Hepatocyte (in vitro differentiated cells): Measurements from ENCODE around the gene GTF2E1. TPM values are rescaled to one million over a fixed set of nuclear protein-coding genes. Genes with fewer than 3 reads are reported as not detected.

ENCODE experiments used
- DNase-seq: peaks from one replicate; pipeline ENCODE4 v3.0.0-alpha.2; 2016; ENCODE audit warnings: low spot score
- H2AFZ ChIP-seq: fragments of 200-600 bp; sonication (generic); 2 replicates; pipeline ENCODE4 v1.6.0; 2016; ENCODE audit warnings: antibody characterized with exemption, mild to moderate bottlenecking
- H3K27ac ChIP-seq: fragments of 200-600 bp; sonication (generic); 2 replicates; pipeline ENCODE4 v1.5.1; 2016; ENCODE audit warnings: mild to moderate bottlenecking
- H3K27me3 ChIP-seq: fragments of 200-600 bp; sonication (generic); 2 replicates; pipeline ENCODE4 v1.6.1; 2016
- H3K36me3 ChIP-seq: fragments of 200-600 bp; sonication (generic); replicated peaks from 2 replicates; pipeline ENCODE4 v1.5.1; 2016; ENCODE audit warnings: low read depth; ENCODE audit not compliant: insufficient read depth
- H3K4me1 ChIP-seq: fragments of 200-600 bp; sonication (generic); 2 replicates; pipeline ENCODE4 v1.5.1; 2016; ENCODE audit warnings: mild to moderate bottlenecking, moderate library complexity; ENCODE audit not compliant: insufficient read depth
- H3K4me2 ChIP-seq: fragments of 200-600 bp; sonication (generic); 2 replicates; pipeline ENCODE4 v1.6.0; 2016
- H3K4me3 ChIP-seq: fragments of 200-600 bp; sonication (generic); 2 replicates; pipeline ENCODE4 v1.5.1; 2016; ENCODE audit warnings: mild to moderate bottlenecking
- H3K79me2 ChIP-seq: fragments of 200-600 bp; sonication (generic); 2 replicates; pipeline ENCODE4 v1.6.0; 2017; ENCODE audit warnings: mild to moderate bottlenecking
- H3K9me2 ChIP-seq: fragments of 200-600 bp; sonication (generic); replicated peaks from 2 replicates; pipeline ENCODE4 v1.6.0; 2017; ENCODE audit warnings: mild to moderate bottlenecking; ENCODE audit not compliant: insufficient read depth
- H3K9me3 ChIP-seq: fragments of 200-600 bp; sonication (generic); 2 replicates; pipeline ENCODE4 v1.5.1; 2016; ENCODE audit warnings: low read depth, mild to moderate bottlenecking
- H4K20me1 ChIP-seq: fragments of 200-600 bp; sonication (generic); 2 replicates; pipeline ENCODE4 v1.6.0; 2016; ENCODE audit warnings: mild to moderate bottlenecking; ENCODE audit not compliant: insufficient read depth, poor library complexity, severe bottlenecking
- CTCF ChIP-seq: fragments of 200-600 bp; sonication (generic); IDR thresholded peaks from 2 replicates; pipeline ENCODE4 v1.5.1; 2016; ENCODE audit warnings: antibody characterized with exemption, mild to moderate bottlenecking; ENCODE audit not compliant: poor library complexity
- EZH2 ChIP-seq: fragments of 200-600 bp; sonication (generic); IDR thresholded peaks from 2 replicates; pipeline ENCODE4 v1.6.1; 2016; ENCODE audit warnings: antibody characterized with exemption, mild to moderate bottlenecking, borderline replicate concordance
- EZH2phosphoT487 ChIP-seq: fragments of 200-600 bp; sonication (generic); IDR thresholded peaks from one replicate; pipeline ENCODE4 v1.6.1; 2018; ENCODE audit warnings: antibody characterized with exemption, mild to moderate bottlenecking, low read depth, moderate library complexity; ENCODE audit not compliant: unreplicated experiment, severe bottlenecking
- WGBS: methylation state at CpG from one replicate; pipeline ENCODE4 v1.1.6; 2016; ENCODE audit warnings: low lambda C conversion rate; ENCODE audit errors: missing lambda C conversion rate; 5-methylcytosine and 5-hydroxymethylcytosine counted together
- polyA plus RNA-seq: library from polyadenylated mRNA; unstranded; fragments of >200 nt; fragmentation: Nextera tagmentation; extraction: Ambion mirVana; gene quantifications from 2 replicates; pipeline ENCODE4 v1.2.1, GENCODE V29; 2016
- total RNA-seq: library from RNA; depleted of rRNA; stranded (reverse); fragments of >200 nt; gene quantifications from 2 replicates; pipeline ENCODE4 v1.2.3, GENCODE V29; 2014

Gene GTF2E1
- total and polyA plus RNA-seq, 2 experiments from 2014 or later = 7.5 to 9.2 TPM

- Histone ChIP-seq H3K9me3 (no peaks in the 10 kb centered on the region), H4K20me1 (no peaks in the 10 kb centered on the region), H3K36me3 (no peaks in the 10 kb centered on the region), H3K27ac (no peak overlapping the region), H3K4me2 (no peak overlapping the region), H3K9me2 (no peaks in the 10 kb centered on the region), H3K79me2 (peaks cover 37% of the 10 kb centered on the region), H3K4me3 (no peak overlapping the region), H3K27me3 (no peaks in the 10 kb centered on the region), H3K4me1 (peaks cover 19% of the 10 kb centered on the region), H2AFZ (no peak overlapping the region)
- 93% methylated on average over 2 of the region's 2 CpGs for WGBS
- no peak for DNase-seq
- no peak for TF ChIP-seq CTCF
- TF ChIP-seq EZH2phosphoT487 = no peak
- no peak for TF ChIP-seq EZH2
Measured at GRCh38 chr3:120769436-120769835, 26.9 kb downstream of the GTF2E1 start.

- TF ChIP-seq EZH2 = no peak
- no peak for TF ChIP-seq EZH2phosphoT487
- no peak for TF ChIP-seq CTCF
- Histone ChIP-seq H3K4me2 (no peak overlapping the region), H3K4me3 (no peak overlapping the region), H4K20me1 (no peaks in the 10 kb centered on the region), H3K36me3 (no peaks in the 10 kb centered on the region), H3K79me2 (peaks cover 29% of the 10 kb centered on the region), H3K4me1 (peaks cover 16% of the 10 kb centered on the region), H3K9me3 (no peaks in the 10 kb centered on the region), H2AFZ (no peak overlapping the region), H3K27ac (no peak overlapping the region), H3K9me2 (no peaks in the 10 kb centered on the region), H3K27me3 (no peaks in the 10 kb centered on the region)
- DNase-seq = no peak
- 94% methylated on average over 4 of the region's 4 CpGs for WGBS
Measured at GRCh38 chr3:120770891-120771290, 28.3 kb downstream of the GTF2E1 start.

- Histone ChIP-seq H3K27me3 (no peaks in the 10 kb centered on the region), H2AFZ (no peak overlapping the region), H3K79me2 (peaks cover 25% of the 10 kb centered on the region), H3K4me2 (no peak overlapping the region), H4K20me1 (no peaks in the 10 kb centered on the region), H3K27ac (no peak overlapping the region), H3K4me3 (no peak overlapping the region), H3K9me3 (no peaks in the 10 kb centered on the region), H3K36me3 (peaks cover 3% of the 10 kb centered on the region), H3K9me2 (no peaks in the 10 kb centered on the region), H3K4me1 (peaks cover 6% of the 10 kb centered on the region)
- 72% methylated on average over 2 of the region's 2 CpGs for WGBS
- DNase-seq = no peak
- no peak for TF ChIP-seq EZH2phosphoT487
- no peak for TF ChIP-seq CTCF
- no peak for TF ChIP-seq EZH2
Measured at GRCh38 chr3:120772081-120772480, 29.5 kb downstream of the GTF2E1 start.

GRCh38 chr3:120773932-120774331, 31.4 kb downstream of the GTF2E1 start:
- no peaks in the 10 kb centered on the region for H3K9me2 ChIP-seq
- TF ChIP-seq EZH2phosphoT487 (no peak), EZH2 (no peak), CTCF (no peak)
- peaks cover 3% of the 10 kb centered on the region for H3K36me3 ChIP-seq
- no peaks in the 10 kb centered on the region for H3K4me1 ChIP-seq
- no peaks in the 10 kb centered on the region for H3K27me3 ChIP-seq
- no peaks in the 10 kb centered on the region for H3K9me3 ChIP-seq
- no peak overlapping the region for H3K4me3 ChIP-seq
- H3K27ac ChIP-seq = no peak overlapping the region
- peaks cover 16% of the 10 kb centered on the region for H3K79me2 ChIP-seq
- DNase-seq = no peak
- H2AFZ ChIP-seq = no peak overlapping the region
- no peaks in the 10 kb centered on the region for H4K20me1 ChIP-seq
- no peak overlapping the region for H3K4me2 ChIP-seq
